T follicular helper cell (primary cell): ENCODE measurements around the gene CYB5D1.
A peak's percentile ranks its signal among the peaks of the same experiment; 100 is the strongest.

Experiments used
- DNase-seq: peaks from one replicate; pipeline ENCODE4 v3.0.0-alpha.2; 2020; ENCODE audit warnings: low read depth

Gene CYB5D1

DNA sequence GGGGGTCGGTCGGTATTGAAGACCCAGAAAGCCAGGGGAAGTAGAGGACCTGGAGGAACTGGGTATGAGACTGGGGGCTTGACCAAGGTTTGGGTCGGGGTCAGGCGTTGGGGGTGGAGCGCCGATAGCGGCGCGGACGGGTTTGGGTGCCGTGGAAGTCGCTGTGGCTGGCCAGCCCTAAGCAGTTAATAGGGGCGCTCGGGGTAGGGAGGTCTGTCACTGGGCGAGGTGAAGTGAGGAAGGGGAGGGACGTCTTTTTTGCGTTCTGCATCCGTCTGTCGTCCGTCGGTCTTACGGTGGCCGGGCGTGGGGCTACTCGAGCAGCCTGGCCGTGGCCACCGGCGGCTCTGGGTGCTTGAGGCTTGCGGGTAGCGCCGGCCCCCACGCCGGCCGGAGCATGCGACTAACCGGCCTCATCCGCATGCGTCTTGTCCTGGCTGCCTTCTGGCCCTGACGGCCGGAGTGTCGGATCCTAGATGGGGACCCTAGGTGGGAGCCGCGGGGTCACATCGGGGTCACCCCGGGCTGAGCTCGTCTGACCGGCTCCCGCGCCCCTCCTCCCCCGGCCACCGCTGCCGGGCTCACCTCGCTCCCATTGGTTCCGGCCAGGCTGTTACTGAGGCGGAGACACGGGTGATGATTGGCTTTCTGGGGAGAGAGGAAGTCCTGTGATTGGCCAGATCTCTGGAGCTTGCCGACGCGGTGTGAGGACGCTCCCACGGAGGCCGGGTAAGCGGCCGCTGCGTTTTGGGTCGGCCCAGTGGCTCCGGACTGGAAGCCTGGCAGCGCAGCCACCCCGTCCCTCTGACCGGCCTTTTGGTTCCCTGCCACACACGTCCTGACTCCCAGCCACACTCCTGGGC is 13.3 kb upstream of the CYB5D1 start:
- peak; percentile 76 for DNase-seq

DNA sequence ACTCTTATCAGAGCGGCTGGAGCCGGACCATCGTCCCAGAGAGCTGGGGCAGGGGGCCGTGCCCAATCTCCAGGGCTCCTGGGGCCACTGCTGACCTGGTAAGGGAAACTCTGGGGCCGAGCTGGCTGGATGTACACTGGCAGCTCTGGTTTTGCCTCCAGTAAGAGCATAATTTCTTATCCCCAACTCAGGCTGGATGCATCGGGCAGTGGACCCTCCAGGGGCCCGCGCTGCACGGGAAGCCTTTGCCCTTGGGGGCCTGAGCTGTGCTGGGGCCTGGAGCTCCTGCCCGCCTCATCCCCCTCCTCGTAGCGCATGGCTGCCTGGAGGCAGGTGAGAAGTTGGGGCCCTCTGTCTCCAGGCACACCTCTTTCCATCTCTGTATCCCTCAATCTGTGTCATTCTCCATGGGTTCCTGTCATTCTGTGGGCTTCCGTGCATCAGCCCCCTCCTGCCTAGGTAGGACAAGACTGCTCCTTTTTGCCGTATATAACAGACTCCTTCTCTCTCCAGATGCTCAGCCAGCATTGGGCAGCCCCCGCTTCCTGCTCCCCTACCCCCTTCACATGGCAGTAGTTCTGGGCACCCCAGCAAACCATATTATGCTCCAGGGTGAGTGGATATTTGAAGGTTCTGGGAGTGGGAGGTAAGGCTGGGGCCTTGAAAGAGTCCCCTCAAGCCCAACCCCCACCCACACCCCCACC is 12.3 kb upstream of the CYB5D1 start:
- no peak for DNase-seq

DNA sequence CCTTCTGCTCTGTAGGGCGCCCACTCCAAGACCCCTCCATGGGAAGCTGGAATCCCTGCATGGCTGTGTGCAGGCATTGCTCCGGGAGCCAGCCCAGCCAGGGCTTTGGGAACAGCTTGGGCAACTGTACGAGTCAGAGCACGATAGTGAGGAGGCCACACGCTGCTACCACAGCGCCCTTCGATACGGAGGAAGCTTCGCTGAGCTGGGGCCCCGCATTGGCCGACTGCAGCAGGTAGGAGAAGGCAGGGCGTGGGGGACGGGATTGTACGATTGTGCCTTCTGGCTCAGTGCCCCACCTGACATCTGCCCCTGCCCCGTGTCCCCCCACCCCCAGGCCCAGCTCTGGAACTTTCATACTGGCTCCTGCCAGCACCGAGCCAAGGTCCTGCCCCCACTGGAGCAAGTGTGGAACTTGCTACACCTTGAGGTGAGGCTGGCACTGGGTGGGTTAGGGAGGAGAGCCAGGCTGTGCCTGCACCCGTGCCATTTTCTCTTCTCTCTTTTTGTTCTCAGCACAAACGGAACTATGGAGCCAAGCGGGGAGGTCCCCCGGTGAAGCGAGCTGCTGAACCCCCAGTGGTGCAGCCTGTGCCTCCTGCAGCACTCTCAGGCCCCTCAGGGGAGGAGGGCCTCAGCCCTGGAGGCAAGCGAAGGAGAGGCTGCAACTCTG is 11.6 kb upstream of the CYB5D1 start:
- DNase-seq, result no peak

DNA sequence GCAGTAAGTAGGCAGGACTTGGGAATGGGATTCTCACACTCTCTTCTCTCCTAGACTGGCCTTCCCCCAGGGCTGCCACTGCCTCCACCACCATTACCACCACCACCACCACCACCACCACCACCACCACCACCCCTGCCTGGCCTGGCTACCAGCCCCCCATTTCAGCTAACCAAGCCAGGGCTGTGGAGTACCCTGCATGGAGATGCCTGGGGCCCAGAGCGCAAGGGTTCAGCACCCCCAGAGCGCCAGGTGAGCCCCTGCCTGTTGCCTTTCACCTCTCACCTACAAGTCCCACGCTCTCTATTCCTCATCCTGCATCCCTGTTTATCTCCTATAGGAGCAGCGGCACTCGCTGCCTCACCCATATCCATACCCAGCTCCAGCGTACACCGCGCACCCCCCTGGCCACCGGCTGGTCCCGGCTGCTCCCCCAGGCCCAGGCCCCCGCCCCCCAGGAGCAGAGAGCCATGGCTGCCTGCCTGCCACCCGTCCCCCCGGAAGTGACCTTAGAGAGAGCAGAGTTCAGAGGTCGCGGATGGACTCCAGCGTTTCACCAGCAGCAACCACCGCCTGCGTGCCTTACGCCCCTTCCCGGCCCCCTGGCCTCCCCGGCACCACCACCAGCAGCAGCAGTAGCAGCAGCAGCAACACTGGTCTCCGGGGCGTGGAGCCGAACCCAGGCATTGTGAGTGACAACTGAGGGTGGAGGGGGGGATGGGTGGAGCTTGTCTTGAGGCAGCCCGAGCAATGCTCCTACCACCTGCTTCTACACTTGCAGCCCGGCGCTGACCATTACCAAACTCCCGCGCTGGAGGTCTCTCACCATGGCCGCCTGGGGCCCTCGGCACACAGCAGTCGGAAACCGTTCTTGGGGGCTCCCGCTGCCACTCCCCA is 10.8 kb upstream of the CYB5D1 start:
- no peak for DNase-seq

DNA sequence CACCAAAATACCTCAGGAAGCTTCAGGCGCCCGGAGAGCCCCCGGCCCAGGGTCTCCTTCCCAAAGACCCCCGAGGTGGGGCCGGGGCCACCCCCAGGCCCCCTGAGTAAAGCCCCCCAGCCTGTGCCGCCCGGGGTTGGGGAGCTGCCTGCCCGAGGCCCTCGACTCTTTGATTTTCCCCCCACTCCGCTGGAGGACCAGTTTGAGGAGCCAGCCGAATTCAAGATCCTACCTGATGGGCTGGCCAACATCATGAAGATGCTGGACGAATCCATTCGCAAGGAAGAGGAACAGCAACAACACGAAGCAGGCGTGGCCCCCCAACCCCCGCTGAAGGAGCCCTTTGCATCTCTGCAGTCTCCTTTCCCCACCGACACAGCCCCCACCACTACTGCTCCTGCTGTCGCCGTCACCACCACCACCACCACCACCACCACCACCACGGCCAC is 9.6 kb upstream of the CYB5D1 start:
- no peak for DNase-seq

DNA sequence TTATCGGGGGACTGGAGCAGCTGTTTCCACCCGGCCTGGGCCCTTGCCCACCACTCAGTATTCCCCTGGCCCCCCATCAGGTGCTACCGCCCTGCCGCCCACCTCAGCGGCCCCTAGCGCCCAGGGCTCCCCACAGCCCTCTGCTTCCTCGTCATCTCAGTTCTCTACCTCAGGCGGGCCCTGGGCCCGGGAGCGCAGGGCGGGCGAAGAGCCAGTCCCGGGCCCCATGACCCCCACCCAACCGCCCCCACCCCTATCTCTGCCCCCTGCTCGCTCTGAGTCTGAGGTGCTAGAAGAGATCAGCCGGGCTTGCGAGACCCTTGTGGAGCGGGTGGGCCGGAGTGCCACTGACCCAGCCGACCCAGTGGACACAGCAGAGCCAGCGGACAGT is 9.1 kb upstream of the CYB5D1 start:
- DNase-seq, result no peak

DNA sequence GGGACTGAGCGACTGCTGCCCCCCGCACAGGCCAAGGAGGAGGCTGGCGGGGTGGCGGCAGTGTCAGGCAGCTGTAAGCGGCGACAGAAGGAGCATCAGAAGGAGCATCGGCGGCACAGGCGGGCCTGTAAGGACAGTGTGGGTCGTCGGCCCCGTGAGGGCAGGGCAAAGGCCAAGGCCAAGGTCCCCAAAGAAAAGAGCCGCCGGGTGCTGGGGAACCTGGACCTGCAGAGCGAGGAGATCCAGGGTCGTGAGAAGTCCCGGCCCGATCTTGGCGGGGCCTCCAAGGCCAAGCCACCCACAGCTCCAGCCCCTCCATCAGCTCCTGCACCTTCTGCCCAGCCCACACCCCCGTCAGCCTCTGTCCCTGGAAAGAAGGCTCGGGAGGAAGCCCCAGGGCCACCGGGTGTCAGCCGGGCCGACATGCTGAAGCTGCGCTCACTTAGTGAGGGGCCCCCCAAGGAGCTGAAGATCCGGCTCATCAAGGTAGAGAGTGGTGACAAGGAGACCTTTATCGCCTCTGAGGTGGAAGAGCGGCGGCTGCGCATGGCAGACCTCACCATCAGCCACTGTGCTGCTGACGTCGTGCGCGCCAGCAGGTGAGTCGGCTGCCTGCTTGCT is 8.6 kb upstream of the CYB5D1 start:
- no peak for DNase-seq

DNA sequence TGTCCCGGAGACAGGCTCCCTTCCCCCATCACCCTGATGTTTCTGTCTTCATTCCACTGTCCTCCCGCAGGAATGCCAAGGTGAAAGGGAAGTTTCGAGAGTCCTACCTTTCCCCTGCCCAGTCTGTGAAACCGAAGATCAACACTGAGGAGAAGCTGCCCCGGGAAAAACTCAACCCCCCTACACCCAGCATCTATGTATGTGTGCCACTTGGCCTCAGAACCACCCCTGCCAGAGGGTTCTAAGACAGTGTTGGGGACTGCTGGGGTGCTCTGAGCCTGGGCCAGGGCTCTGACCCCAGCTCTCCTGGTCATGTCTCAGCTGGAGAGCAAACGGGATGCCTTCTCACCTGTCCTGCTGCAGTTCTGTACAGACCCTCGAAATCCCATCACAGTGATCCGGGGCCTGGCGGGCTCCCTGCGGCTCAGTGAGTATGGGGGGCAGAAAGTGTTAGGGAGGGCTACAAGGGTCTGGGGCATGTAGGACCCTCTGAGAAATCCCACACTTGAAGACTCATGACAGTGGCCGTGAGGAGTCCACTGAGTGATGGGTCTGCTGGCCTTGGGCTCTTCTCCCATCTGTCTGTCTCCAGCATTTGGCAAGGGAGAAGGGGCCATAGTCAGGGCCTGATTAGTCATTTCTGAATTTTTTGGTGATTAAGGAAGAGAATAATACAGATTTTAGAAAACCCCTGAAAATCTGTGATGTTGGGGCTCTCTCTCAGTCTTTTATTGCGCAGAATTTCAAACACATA is 7.9 kb upstream of the CYB5D1 start:
- no peak for DNase-seq

DNA sequence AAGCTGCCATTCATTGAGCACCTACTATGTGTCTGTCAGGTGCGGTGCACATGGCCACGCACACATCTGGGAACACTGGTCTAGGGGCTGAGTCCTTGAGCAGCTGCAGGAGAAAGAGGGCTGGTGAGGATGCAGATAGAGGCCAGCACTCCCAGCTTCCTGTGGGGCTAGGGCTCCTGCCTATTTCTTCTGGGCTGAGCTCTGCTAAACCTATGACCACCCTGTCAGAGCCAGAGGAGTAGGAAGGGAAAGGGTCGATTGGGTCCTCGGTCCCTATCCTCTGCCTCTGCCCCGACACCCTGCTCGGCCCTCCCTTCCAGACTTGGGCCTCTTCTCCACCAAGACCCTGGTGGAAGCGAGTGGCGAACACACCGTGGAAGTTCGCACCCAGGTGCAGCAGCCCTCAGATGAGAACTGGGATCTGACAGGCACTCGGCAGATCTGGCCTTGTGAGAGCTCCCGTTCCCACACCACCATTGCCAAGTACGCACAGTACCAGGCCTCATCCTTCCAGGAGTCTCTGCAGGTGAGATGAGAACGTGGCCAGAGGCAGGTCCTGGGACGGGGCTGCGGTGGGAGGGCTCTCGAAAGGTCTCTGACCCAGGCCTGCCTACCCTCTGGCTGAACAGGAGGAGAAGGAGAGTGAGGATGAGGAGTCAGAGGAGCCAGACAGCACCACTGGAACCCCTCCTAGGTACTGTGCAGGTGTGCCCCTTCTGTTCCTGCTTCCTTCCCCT is 6.9 kb upstream of the CYB5D1 start:
- no peak for DNase-seq

DNA sequence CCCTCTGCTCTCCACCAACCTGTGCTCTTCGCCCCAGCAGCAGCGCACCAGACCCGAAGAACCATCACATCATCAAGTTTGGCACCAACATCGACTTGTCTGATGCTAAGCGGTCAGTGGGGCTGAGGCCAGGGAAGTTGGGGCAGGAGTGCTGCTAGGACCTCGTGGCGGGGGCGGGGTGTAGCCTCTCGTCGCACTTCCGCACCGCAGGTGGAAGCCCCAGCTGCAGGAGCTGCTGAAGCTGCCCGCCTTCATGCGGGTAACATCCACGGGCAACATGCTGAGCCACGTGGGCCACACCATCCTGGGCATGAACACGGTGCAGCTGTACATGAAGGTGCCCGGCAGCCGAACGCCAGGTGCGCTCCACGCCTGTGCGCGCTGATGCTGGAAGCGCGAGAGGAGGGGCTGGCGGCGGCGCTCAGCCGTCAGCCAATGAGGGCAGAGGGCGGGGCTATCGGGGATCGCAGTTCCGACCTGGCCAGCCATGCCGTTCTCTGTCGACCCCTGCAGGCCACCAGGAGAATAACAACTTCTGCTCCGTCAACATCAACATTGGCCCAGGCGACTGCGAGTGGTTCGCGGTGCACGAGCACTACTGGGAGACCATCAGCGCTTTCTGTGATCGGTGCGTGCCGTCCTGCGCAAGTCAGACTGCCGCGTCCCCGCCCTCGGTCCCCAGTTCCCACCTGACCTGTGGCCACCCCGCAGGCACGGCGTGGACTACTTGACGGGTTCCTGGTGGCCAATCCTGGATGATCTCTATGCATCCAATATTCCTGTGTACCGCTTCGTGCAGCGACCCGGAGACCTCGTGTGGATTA is 6.2 kb upstream of the CYB5D1 start:
- DNase-seq, result peak; percentile 94

DNA sequence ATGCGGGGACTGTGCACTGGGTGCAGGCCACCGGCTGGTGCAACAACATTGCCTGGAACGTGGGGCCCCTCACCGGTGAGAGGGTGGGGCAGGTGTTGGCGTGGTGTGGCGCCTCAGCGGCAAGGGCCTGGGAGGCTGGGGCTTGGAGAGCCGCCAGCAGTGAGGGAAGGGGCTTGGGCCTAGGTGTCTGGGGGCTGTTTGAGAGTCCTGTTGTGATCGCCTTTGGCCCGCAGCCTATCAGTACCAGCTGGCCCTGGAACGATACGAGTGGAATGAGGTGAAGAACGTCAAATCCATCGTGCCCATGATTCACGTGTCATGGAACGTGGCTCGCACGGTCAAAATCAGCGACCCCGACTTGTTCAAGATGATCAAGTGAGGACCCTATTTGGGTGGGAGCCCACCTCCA is 5.5 kb upstream of the CYB5D1 start:
- DNase-seq, result no peak

DNA sequence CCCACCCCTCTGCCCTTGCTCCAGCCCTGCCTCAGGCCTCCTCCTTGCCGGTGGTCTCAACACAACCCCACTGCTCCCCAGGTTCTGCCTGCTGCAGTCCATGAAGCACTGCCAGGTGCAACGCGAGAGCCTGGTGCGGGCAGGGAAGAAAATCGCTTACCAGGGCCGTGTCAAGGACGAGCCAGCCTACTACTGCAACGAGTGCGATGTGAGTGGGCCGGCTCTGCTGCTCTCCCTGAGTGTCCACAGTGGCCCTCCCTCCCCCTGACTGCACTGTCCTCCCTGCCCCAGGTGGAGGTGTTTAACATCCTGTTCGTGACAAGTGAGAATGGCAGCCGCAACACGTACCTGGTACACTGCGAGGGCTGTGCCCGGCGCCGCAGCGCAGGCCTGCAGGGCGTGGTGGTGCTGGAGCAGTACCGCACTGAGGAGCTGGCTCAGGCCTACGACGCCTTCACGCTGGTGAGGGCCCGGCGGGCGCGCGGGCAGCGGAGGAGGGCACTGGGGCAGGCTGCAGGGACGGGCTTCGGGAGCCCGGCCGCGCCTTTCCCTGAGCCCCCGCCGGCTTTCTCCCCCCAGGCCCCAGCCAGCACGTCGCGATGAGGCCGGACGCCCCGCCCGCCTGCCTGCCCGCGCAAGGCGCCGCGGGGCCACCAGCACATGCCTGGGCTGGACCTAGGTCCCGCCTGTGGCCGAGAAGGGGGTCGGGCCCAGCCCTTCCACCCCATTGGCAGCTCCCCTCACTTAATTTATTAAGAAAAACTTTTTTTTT is 4.7 kb upstream of the CYB5D1 start:
- DNase-seq, result no peak

DNA sequence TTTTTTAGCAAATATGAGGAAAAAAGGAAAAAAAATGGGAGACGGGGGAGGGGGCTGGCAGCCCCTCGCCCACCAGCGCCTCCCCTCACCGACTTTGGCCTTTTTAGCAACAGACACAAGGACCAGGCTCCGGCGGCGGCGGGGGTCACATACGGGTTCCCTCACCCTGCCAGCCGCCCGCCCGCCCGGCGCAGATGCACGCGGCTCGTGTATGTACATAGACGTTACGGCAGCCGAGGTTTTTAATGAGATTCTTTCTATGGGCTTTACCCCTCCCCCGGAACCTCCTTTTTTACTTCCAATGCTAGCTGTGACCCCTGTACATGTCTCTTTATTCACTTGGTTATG is 4.1 kb upstream of the CYB5D1 start:
- no peak for DNase-seq

DNA sequence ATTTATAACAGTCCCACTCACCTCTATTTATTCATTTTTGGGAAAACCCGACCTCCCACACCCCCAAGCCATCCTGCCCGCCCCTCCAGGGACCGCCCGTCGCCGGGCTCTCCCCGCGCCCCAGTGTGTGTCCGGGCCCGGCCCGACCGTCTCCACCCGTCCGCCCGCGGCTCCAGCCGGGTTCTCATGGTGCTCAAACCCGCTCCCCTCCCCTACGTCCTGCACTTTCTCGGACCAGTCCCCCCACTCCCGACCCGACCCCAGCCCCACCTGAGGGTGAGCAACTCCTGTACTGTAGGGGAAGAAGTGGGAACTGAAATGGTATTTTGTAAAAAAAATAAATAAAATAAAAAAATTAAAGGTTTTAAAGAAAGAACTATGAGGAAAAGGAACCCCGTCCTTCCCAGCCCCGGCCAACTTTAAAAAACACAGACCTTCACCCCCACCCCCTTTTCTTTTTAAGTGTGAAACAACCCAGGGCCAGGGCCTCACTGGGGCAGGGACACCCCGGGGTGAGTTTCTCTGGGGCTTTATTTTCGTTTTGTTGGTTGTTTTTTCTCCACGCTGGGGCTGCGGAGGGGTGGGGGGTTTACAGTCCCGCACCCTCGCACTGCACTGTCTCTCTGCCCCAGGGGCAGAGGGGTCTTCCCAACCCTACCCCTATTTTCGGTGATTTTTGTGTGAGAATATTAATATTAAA is 3.6 kb upstream of the CYB5D1 start:
- no peak for DNase-seq

DNA sequence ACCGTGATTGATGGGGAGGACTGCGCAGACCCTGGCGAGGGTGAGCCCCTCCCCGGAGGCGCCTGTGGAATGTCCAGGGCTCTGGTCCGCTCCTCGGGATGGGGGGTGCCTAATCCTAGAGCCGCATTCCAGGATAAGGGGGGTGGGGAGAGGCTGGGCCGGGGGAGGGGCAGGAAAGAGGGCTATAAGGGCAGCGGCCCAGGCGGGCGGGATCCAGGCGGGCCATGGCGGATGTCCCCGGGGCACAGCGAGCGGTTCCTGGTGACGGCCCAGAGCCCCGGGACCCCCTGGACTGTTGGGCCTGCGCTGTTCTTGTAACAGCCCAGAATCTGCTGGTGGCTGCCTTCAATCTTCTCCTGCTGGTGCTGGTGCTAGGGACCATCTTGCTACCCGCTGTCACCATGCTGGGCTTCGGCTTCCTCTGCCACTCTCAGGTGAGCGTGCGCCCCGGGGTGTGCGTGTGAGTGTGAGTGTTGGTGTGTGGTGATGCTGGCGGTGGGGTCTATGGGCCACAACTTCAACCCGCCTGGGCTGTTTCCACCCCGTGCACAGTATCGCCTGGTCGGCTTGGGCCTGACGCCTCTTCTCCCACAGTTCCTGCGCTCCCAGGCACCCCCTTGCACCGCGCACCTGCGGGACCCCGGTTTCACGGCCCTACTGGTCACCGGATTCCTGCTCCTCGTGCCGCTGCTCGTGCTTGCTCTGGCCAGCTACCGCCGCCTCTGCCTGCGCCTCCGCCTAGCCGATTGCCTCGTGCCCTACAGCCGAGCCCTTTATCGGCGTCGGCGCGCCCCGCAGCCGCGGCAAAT is 2.7 kb upstream of the CYB5D1 start, which contains the start of gene TMEM88:
TSS of gene TMEM88 (plus strand) at position 216 of the 809 bp plus-strand sequence. CDS start at position 225, 9 bp downstream.
- no peak for DNase-seq

DNA sequence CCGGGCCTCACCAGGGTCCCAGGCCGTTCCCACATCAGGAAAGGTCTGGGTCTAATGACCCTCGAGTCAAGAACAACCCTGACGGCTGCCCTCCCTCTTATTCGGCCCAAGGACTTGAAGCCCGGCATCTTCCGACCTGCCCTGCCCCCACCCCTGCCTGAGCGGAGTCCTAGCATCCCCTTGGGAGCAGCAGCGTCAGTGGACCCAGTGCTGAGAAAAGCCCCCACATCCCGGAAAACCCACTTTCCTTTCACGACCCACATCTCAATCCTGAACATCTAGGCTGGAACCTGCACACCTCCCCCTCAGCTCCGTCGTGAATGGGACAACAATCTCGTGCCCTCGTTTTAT is 2.2 kb upstream of the CYB5D1 start:
- DNase-seq, result no peak
